ENCODE results near the gene LAD1.

Gene LAD1

DNA sequence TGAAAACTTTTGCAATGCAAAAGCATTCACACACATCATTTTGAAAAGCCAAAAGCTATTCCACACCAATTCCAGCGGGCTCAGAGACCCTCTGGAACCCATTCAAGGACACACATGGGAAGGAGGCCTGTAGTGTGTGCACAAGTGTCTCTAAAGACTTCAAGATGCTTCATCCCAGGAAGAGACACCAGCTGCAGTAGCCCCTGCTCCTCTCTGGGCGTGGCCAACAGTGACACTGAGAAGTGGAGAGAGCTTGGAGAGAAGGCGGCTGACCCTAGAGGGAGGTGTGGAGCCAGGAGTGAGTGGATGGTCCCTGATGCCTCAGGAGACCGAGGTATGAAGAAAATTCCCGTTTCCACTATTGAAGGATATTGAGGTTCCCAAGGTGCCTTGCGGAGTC lies 37.3 kb upstream of the LAD1 start:
- no peak for DNase-seq (ENCODE audit: low spot score)
- TF ChIP-seq, protein P1, sequence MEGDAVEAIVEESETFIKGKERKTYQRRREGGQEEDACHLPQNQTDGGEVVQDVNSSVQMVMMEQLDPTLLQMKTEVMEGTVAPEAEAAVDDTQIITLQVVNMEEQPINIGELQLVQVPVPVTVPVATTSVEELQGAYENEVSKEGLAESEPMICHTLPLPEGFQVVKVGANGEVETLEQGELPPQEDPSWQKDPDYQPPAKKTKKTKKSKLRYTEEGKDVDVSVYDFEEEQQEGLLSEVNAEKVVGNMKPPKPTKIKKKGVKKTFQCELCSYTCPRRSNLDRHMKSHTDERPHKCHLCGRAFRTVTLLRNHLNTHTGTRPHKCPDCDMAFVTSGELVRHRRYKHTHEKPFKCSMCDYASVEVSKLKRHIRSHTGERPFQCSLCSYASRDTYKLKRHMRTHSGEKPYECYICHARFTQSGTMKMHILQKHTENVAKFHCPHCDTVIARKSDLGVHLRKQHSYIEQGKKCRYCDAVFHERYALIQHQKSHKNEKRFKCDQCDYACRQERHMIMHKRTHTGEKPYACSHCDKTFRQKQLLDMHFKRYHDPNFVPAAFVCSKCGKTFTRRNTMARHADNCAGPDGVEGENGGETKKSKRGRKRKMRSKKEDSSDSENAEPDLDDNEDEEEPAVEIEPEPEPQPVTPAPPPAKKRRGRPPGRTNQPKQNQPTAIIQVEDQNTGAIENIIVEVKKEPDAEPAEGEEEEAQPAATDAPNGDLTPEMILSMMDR (IDR thresholded peaks at IDR 0.05; ENCODE audit: extremely low read depth, missing control alignments), result peak; percentile 1

DNA sequence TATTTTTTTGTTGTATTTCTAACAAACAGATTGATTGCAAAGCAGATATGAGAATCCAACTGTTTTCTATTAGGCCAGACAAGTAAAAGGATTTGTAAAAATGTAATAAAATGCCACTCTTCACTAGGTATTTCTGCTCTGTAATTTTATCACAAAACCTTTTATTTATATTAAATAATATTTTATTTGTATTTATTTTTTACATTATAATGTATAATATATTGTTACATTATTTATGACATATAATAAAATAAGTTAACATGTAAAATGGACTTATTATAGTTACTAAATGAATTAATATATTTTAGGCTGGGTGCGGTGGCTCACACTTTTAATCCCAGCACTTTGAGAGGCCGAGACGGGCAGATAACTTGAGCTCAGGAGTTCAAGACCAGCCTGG lies 35.1 kb upstream of the LAD1 start:
- TF ChIP-seq, protein P1 (IDR thresholded peaks at IDR 0.05; ENCODE audit: extremely low read depth, missing control alignments), result no peak
- no peak for DNase-seq (ENCODE audit: low spot score)

DNA sequence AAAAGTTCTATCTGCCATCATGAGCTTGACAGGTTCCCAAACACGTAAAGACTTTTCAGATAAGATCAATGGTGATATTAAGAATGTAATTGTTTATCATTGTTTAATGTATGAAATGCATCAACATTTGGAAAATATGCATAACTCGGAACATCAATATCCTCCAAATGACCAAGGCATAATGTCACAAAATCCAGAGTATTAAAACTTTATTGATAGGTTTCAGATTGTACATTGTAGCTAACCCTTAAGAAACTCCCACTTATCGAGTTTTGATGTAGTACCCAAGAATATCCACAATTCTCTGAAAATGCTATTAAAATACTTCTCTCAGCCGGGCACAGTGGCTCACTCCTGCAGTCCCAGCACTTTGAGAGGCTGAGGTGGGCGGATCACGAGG lies 34.5 kb upstream of the LAD1 start:
- no peak for DNase-seq (ENCODE audit: low spot score)
- TF ChIP-seq, protein P1 (IDR thresholded peaks at IDR 0.05; ENCODE audit: extremely low read depth, missing control alignments), result no peak

DNA sequence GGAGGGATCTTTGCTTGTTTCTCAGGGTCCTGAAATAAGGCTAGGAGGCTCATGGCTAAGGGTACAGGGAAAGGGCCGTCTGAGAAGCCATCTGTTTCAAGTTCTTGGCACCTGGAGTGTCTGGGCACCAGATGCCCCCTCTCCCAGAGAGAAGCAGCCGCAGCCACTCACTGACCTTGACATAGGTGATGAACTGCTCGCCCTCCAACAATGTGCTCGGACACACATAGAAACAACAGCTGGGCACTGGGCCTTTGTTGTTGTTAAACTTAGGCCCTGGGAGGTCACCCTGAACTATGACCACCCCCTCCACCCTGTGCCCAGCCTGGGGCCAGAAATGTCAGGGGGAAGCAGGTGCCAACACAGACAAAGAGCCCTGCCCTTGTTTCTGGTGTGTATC lies 31.7 kb upstream of the LAD1 start:
- no peak for DNase-seq (ENCODE audit: low spot score)
- TF ChIP-seq, protein P1 (IDR thresholded peaks at IDR 0.05; ENCODE audit: extremely low read depth, missing control alignments), result no peak

DNA sequence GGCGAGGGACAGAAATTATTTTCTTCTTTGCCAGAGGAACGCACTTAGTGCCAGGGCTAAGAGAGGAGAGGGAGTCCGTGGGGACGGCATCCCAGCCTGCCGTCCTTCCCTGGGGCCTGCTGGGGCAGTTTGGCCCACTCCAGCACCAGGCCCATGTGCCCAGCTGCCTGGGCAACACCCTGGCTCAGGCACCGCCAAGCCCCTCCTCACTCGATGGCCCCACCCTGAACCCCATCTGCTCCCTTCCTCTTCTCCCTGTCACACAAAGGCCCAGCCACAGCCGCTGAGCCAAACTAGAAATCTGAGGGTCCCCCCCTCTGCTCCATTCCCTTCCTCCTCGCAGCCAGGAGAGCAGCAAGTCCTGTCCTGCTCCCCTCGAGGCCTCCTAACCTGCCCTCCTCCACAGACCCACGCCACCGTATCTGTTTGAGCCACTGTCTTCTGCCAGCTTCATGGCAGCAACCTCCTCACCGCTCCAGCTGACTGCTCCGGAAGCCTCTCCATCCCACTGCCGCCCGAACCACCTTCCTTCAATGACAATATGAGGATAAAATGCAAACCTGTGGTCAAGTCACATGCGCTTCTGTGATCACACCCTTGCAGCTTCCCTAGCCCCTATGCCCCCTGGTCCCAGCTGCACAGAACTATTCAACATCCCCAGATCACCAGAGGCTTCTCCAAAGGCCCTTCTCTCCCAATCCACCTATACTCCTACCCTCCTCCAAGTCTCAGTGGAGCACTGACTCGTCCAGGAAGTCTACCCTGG lies 30.8 kb upstream of the LAD1 start:
- DNase-seq (ENCODE audit: low spot score), result no peak
- TF ChIP-seq, protein P1 (IDR thresholded peaks at IDR 0.05; ENCODE audit: extremely low read depth, missing control alignments), result no peak

DNA sequence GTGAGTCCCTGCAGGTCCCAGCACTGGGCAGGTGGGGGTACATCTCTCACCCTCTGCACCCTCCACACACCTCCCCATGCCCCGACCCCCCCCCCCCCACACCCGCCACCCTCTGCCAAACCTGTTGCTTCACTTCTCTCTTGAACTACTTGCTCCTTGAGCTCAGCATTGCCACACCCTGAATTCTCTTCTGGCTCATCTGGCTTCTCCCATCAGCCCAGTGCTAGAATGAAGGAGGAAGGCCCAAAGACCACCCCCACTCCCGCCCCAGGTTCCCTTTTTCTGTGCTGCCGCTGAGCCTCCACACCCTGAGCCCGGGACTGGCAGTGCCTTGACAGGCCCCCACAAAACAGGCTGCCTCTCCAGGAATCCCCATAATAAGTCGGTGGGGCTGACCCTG lies 28.8 kb upstream of the LAD1 start:
- no peak for DNase-seq (ENCODE audit: low spot score)
- TF ChIP-seq, protein P1 (IDR thresholded peaks at IDR 0.05; ENCODE audit: extremely low read depth, missing control alignments), result no peak

DNA sequence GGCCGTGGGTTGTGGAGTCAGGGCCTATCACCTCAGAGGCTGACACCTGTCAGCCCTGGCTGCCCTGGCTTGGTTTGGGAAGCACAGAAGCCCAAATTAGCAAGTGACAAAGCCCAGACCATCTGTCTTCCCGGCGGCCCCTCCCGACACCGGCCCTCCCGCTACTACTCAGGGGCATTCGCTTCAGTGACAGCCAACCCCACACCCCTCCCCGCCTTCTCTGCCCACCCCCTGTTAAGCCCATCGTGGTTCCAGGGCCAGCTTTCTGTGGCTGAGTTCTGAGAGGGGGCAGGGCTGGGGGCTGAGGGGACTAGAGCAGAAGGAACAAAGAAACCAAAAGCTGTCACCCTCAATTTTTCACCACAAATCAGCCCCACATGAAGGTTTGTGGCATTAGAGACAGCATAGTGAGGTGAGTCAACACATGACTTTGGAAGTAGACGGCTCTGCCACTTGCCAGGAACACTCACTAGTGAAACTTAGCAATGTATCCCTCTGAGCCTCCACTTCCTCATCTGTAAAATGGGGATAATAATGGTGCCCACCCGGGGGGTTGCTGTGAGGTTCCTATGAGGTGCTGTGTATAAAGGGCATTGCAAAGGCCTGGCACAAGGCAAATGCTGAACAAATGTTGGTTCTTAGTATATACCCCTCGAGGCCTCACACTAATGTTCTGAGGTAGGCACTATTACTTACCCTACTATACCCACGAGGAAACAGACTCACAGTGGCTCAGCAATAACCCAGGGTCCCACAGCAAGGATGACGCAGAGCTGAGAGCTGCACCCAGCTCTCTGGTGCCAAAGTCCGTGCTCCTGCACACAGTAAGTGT lies 27.6 kb upstream of the LAD1 start:
- DNase-seq (ENCODE audit: low spot score), result no peak
- TF ChIP-seq, protein P1 (IDR thresholded peaks at IDR 0.05; ENCODE audit: extremely low read depth, missing control alignments), result no peak

All from GM20000 (cell line).